H1 (cell line): ENCODE measurements around the gene SPATA6L. TPM values are rescaled to one million over a fixed set of nuclear protein-coding genes. Genes with fewer than 3 reads are reported as not detected.
A peak's percentile ranks its signal among the peaks of the same experiment; 100 is the strongest.

Source experiments
- ATF3 ChIP-seq: IDR thresholded peaks from 2 replicates; pipeline ENCODE4 v1.6.1; 2011; ENCODE audit warnings: low read depth, mild to moderate bottlenecking, low read length; ENCODE audit not compliant: insufficient read depth
- BCL11A ChIP-seq, 2 experiments: IDR thresholded peaks; one replicate each; pipeline ENCODE4 v1.6.1; 2011; ENCODE audit warnings: low read depth in 2 of 2, low read length in 2 of 2, mild to moderate bottlenecking in 2 of 2
- E2F6 ChIP-seq: IDR thresholded peaks from 2 replicates; pipeline ENCODE4 v1.6.1; 2012; ENCODE audit warnings: inconsistent platforms
- EP300 ChIP-seq, 2 experiments: IDR thresholded peaks; 1 replicate in 1 of 2; 2 replicates in 1 of 2; pipeline ENCODE4 v1.6.1; 2011 to 2012; ENCODE audit warnings: low read depth in 2 of 2, low read length in 2 of 2, mild to moderate bottlenecking in 2 of 2, borderline replicate concordance in 1 of 2, inconsistent platforms in 1 of 2, moderate library complexity in 1 of 2
- GABPA ChIP-seq: IDR thresholded peaks from 2 replicates; pipeline ENCODE4 v1.6.1; 2011; ENCODE audit warnings: mild to moderate bottlenecking, low read length, moderate library complexity, borderline replicate concordance; ENCODE audit not compliant: insufficient read depth
- KDM1A ChIP-seq: fragments of 200-600, 300-600 bp; sonication (generic); IDR thresholded peaks from 2 replicates; pipeline ENCODE4 v1.7.1; 2016; ENCODE audit warnings: mild to moderate bottlenecking, low read length, borderline replicate concordance
- NRF1 ChIP-seq: IDR thresholded peaks from 2 replicates; pipeline ENCODE4 v1.6.1; 2011; ENCODE audit warnings: mild to moderate bottlenecking, low read depth, low read length, improper control_type of control experiment
- POLR2A ChIP-seq, 2 experiments: IDR thresholded peaks; 1 replicate in 1 of 2; 2 replicates in 1 of 2; pipeline ENCODE4 v1.6.1; 2011; ENCODE audit warnings: low read depth in 2 of 2, low read length in 2 of 2, mild to moderate bottlenecking in 2 of 2; ENCODE audit errors: control extremely low read depth in 1 of 2
- POLR2AphosphoS5 ChIP-seq: IDR thresholded peaks from 2 replicates; pipeline ENCODE4 v1.6.1; 2011; ENCODE audit warnings: low read depth, low read length
- POU5F1 ChIP-seq: IDR thresholded peaks from 2 replicates; pipeline ENCODE4 v1.6.1; 2011; ENCODE audit warnings: low read depth, mild to moderate bottlenecking, low read length, moderate library complexity
- RXRA ChIP-seq: IDR thresholded peaks from 2 replicates; pipeline ENCODE4 v1.6.1; 2011; ENCODE audit warnings: low read depth, mild to moderate bottlenecking, low read length, moderate library complexity; ENCODE audit not compliant: insufficient read depth
- polyA plus RNA-seq, 7 experiments: library from polyadenylated mRNA; depleted of rRNA in 3 of 7; stranded (reverse) in 5 of 7; unstranded in 2 of 7; fragments of >200 nt in 5 of 7; fragments of 200-250 nt in 2 of 7; gene quantifications; 1 replicate in 5 of 7; 2 replicates in 1 of 7; 4 replicates in 1 of 7; pipeline versions ENCODE4 v1.2.1 to v1.2.3, GENCODE V29; 2011 to 2013; ENCODE audit warnings: missing spikeins in 2 of 7, mixed read lengths in 2 of 7
- total RNA-seq: library from RNA; stranded (reverse); fragmentation: NEBNext Ultra II Directional; extraction: Animal tissue kit (Norgen Biotek cat#: 25700); gene quantifications from 2 replicates; pipeline ENCODE4 v1.2.1, GENCODE V29; 2021

SPATA6L gene
- total and polyA plus RNA-seq, 2 of the 8 experiments (the other 6 are each of a cell fraction or from before 2014, with no cell fraction given) = 0.57 to 1.1 TPM

- TF ChIP-seq POLR2AphosphoS5 = peak; percentile 97
- no peak for TF ChIP-seq BCL11A (IDR thresholded peaks at IDR 0.05; ENCODE audit: low read depth in 2 of 2, low read length in 2 of 2)
- TF ChIP-seq NRF1 = no peak
- TF ChIP-seq GABPA = peak; percentile 89
- no peak for TF ChIP-seq ATF3
- TF ChIP-seq EP300 (IDR thresholded peaks at IDR 0.05; ENCODE audit: borderline replicate concordance in 1 of 2, low read depth in 2 of 2, low read length in 2 of 2) = no peak
- TF ChIP-seq POU5F1 = no peak
- no peak for TF ChIP-seq KDM1A
- TF ChIP-seq E2F6 = peak; percentile 70; the same call in 1 of the 2 replicates
- TF ChIP-seq RXRA = no peak
- TF ChIP-seq POLR2A (IDR thresholded peaks at IDR 0.05; ENCODE audit: control extremely low read depth in 1 of 2, low read depth in 2 of 2, low read length in 2 of 2) = peak; percentile 83 to 92
Measured at GRCh38 chr9:4679268-4680172, 13.2 kb upstream of the SPATA6L start, which contains the start of gene CDC37L1 (continued).
